HepG2 (cell line): Measurements from ENCODE around the gene GPR89B. TPM values are rescaled to one million over a fixed set of nuclear protein-coding genes. Genes with fewer than 3 reads are reported as not detected.
"Not testable (repeated sequence)": the region's sequence is repeated elsewhere in the genome, so short reads cannot be mapped to it uniquely, and the experiment has no call there.

Experiments used
- ATAC-seq: fragments of 200-7000 bp; cut with Tn5 transposase; 3 replicates; pipeline ENCODE4 v1.9.1; 2020; ENCODE audit warnings: mild to moderate bottlenecking, moderate library complexity
- BruUV-seq: library from RNA; stranded (reverse); fragments of 400-500 nt; replicated peaks from 2 replicates; lab custom pipeline; 2021; lab: Mats Ljungman, UMichigan
- CTCF ChIA-PET: fragments of 300-600 bp; formaldehyde crosslinking; extraction: SDS; loops from one replicate; lab custom pipeline; 2021; ENCODE audit warnings: low total read pairs, inconsistent platforms, low intra/inter-chr PET ratio; lab: Yijun Ruan, JAX
- POLR2A ChIA-PET: fragments of 350-600 bp; sonication (Branson Sonifier 250); formaldehyde crosslinking; loops from one replicate; lab custom pipeline; 2020; ENCODE audit warnings: antibody characterized with exemption, inconsistent platforms; lab: Yijun Ruan, JAX
- DNase-seq: peaks from one replicate; pipeline ENCODE4 v3.0.0-alpha.2; 2015; ENCODE audit warnings: low spot score
- FAIRE-seq: peaks from 3 replicates; lab custom pipeline; 2011; peaks lifted over from hg19 to GRCh38; lab: Jason Lieb, UNC
- H2AFZ ChIP-seq: one replicate; pipeline ENCODE4 v1.6.1; 2011; ENCODE audit warnings: low read length, inconsistent platforms
- H3K27ac ChIP-seq: fragments of 300-600 bp; 3 replicates; pipeline ENCODE4 v1.8.0; 2011; ENCODE audit warnings: mixed run types, mild to moderate bottlenecking, mixed read lengths, low read length, inconsistent platforms; ENCODE audit not compliant: insufficient read depth; ENCODE audit errors: extremely low read length
- H3K27me3 ChIP-seq, 2 experiments: fragments of 200-600 bp in 1 of 2; 2 replicates in 1 of 2; 3 replicates in 1 of 2; pipeline versions ENCODE4 v1.6.0 to v1.8.0; 2011; ENCODE audit warnings: low read length in 2 of 2, mild to moderate bottlenecking in 2 of 2, moderate library complexity in 2 of 2, inconsistent platforms in 1 of 2; ENCODE audit not compliant: insufficient read depth in 2 of 2, control insufficient read depth in 1 of 2
- H3K36me3 ChIP-seq, 2 experiments: fragments of 200-600 bp in 1 of 2; replicated peaks in 1 of 2; 2 replicates in 1 of 2; 3 replicates in 1 of 2; pipeline versions ENCODE4 v1.5.1 to v1.8.0; 2011; ENCODE audit warnings: low read length in 2 of 2, inconsistent platforms in 1 of 2; ENCODE audit not compliant: insufficient read depth in 2 of 2, control insufficient read depth in 1 of 2
- H3K4me1 ChIP-seq: 2 replicates; pipeline ENCODE4 v1.5.1; 2012; ENCODE audit warnings: low read length, inconsistent platforms; ENCODE audit not compliant: insufficient read depth
- H3K4me2 ChIP-seq: 2 replicates; pipeline ENCODE4 v1.6.0; 2011; ENCODE audit warnings: low read depth, low read length, inconsistent platforms
- H3K4me3 ChIP-seq, 3 experiments: fragments of 200-600 bp in 1 of 3; sonication (generic), shearing (Covaris generic) in 1 of 3; replicated peaks in 1 of 3; 2 replicates each; pipeline ENCODE4 v1.5.1; 2011 to 2016; ENCODE audit warnings: low read length in 3 of 3, inconsistent platforms in 2 of 3, low read depth in 2 of 3, mild to moderate bottlenecking in 2 of 3, control low read depth in 1 of 3, mixed read lengths in 1 of 3; ENCODE audit not compliant: insufficient read depth in 1 of 3
- H3K79me2 ChIP-seq: one replicate; pipeline ENCODE4 v1.6.1; 2011; ENCODE audit warnings: low read length, inconsistent platforms; ENCODE audit not compliant: insufficient read depth
- H3K9ac ChIP-seq: 2 replicates; pipeline ENCODE4 v1.6.0; 2011; ENCODE audit warnings: mild to moderate bottlenecking, low read depth, low read length, inconsistent platforms; ENCODE audit not compliant: insufficient read depth
- H3K9me3 ChIP-seq: 2 replicates; pipeline ENCODE4 v1.5.1; 2012; ENCODE audit warnings: mild to moderate bottlenecking, low read length
- H4K20me1 ChIP-seq: 2 replicates; pipeline ENCODE4 v1.6.0; 2011; ENCODE audit warnings: inconsistent platforms, mild to moderate bottlenecking, low read length, moderate library complexity; ENCODE audit not compliant: insufficient read depth
- WGBS: methylation state at CpG from one replicate; pipeline ENCODE4 v1.1.6; 2017; ENCODE audit warnings: low lambda C conversion rate; 5-methylcytosine and 5-hydroxymethylcytosine counted together
- in situ Hi-C: cut with HindIII; loops from 2 replicates; pipeline ENCODE4 v1.10.0; 2017; ENCODE audit warnings: low pct_unique_long_range_greater_than_20kb; ENCODE audit not compliant: extremely low pct_ligation_motif_present
- intact Hi-C: fragments of 100-400 bp; cut with micrococcal nuclease; formaldehyde crosslinking; loops from one replicate; pipeline ENCODE4 v1.10.0; 2022; ENCODE audit not compliant: unreplicated experiment
- polyA plus RNA-seq, 8 experiments: library from polyadenylated mRNA; depleted of rRNA in 3 of 8; stranded (reverse) in 7 of 8; unstranded in 1 of 8; fragments of >200 nt; fragmentation: Illumina TruSeq in 4 of 8; extraction: Trizol in 4 of 8; gene quantifications; 2 replicates each; pipeline versions ENCODE4 v1.2.1 to v1.2.3, GENCODE V29; 2011 to 2016; ENCODE audit warnings: low read depth in 4 of 8, missing spikeins in 1 of 8, mixed read lengths in 1 of 8; ENCODE audit not compliant: insufficient read depth in 1 of 8
- total RNA-seq, 5 experiments: library from RNA; depleted of rRNA; stranded (reverse); fragments of >200 nt; fragmentation: Illumina TruSeq; extraction: Trizol; gene quantifications; 2 replicates each; pipeline ENCODE4 v1.2.3, GENCODE V29; 2016; ENCODE audit warnings: low read depth in 1 of 5

The GPR89B gene
- total and polyA plus RNA-seq, 2 of the 13 experiments (the other 11 are each of a cell fraction or from before 2014, with no cell fraction given): 12.2 to 20.1 TPM

DNA sequence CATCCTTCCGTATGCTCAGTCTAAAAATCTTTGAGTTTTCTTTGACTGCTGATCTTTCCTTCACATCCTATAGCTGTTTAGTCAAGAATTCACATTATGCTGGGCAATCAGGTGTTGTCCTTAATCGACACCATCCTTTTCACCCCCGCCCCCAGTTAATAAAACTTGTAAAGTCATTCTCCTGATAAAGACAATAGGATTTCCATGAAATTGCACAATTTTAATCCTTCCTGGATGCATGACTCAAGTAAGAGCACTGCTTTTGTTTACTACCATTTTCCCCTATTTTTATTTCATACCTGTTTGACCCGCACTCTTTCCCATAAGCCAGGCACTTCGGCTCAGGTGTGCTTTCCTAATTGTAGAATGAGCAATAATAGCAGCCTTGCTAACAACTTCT, 96.7 kb downstream of the GPR89B start:
- H2AFZ ChIP-seq, H3K27me3 ChIP-seq, BruUV-seq, DNase-seq, H3K4me1 ChIP-seq, H3K36me3 ChIP-seq, H4K20me1 ChIP-seq, H3K4me2 ChIP-seq, H3K9me3 ChIP-seq, H3K27ac ChIP-seq, intact Hi-C loops, POLR2A ChIA-PET, H3K9ac ChIP-seq, in situ Hi-C loops, ATAC-seq, H3K4me3 ChIP-seq, H3K79me2 ChIP-seq, FAIRE-seq, CTCF ChIA-PET: not testable (repeated sequence)
- WGBS: 97% methylated on average over 5 of the region's 5 CpGs

DNA sequence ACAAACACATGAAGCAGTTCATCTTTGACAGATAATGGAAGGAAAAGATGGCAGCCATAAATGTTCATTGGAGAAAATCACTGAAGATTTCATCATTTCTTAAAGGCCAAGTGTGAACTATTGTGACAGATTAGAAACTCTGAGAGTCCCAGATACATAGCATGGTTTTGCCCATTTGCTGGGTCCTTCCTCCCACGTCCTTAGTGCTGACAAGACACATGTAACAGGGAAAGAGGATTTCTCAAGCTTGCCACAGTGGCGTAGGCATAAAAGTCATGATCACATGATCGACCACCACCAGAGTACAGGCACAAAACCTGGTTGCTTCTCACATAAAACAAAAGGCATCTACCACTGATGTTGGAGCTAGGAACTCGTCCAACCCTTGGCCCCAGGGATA, 98.8 kb downstream of the GPR89B start:
- 80% methylated on average over 3 of the region's 4 CpGs for WGBS
- H3K79me2 ChIP-seq, FAIRE-seq: not testable (repeated sequence)

DNA sequence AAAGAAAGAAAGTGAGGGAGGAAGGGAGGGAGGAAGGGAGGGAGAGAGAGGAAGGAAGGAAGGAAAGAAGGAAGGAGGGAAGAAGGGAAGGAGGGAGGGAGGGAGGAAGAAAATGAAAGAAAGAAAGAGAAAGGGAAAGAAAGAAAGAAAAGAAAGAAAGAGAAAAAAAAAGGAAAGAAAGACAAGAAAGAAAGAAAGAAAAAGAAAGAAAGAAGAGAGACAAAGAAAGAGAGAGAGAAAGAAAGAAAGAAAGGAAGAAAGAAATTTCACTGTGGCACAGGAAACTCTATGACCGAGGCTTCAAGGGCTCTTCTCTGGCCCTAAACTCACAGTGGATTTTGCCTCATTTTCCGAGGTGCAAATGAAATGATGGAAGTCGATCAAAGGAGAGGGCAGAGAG, 104.0 kb downstream of the GPR89B start:
- intact Hi-C loops: not testable (repeated sequence)

More for the DNA sequence above, 98.8 kb downstream of the GPR89B start:
- intact Hi-C loops, H3K9me3 ChIP-seq, H3K4me1 ChIP-seq, H3K9ac ChIP-seq, H3K4me3 ChIP-seq, BruUV-seq, H2AFZ ChIP-seq, H4K20me1 ChIP-seq, H3K27ac ChIP-seq, in situ Hi-C loops, H3K36me3 ChIP-seq, CTCF ChIA-PET, DNase-seq, ATAC-seq, POLR2A ChIA-PET, H3K27me3 ChIP-seq, H3K4me2 ChIP-seq: not testable (repeated sequence)

DNA sequence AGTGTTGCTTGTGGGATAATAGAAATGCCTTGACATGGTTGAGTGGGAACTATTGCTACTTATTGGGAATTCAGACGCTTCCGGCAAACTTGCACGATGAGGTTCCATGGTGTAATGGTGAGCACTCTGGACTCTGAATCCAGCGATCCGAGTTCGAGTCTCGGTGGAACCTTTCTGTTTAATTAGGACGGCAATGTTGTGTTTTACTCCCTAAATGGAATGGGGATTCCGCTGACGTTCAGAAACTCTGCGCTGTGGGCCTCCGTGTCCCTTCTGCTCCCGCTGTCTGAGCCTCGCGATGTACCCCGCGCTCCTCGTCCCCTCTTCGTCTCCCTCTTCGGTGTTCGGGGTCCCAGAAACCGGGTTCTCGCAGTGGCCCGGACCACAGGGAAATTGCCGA, 104.5 kb downstream of the GPR89B start:
- no CpG with 5 or more reads among the region's 25 CpGs for WGBS
- POLR2A ChIA-PET, FAIRE-seq: not testable (repeated sequence)

More for the DNA sequence above, 104.0 kb downstream of the GPR89B start:
- H3K9me3 ChIP-seq, DNase-seq, H2AFZ ChIP-seq, H3K4me3 ChIP-seq, H3K27me3 ChIP-seq, POLR2A ChIA-PET, H3K36me3 ChIP-seq, H3K4me2 ChIP-seq, in situ Hi-C loops, CTCF ChIA-PET, H3K9ac ChIP-seq, BruUV-seq, H4K20me1 ChIP-seq, FAIRE-seq, H3K27ac ChIP-seq, H3K4me1 ChIP-seq, ATAC-seq, H3K79me2 ChIP-seq: not testable (repeated sequence)
- 89% methylated on average over 2 of the region's 3 CpGs for WGBS

More for the DNA sequence above, 104.5 kb downstream of the GPR89B start:
- in situ Hi-C loops, H3K9ac ChIP-seq, H3K4me1 ChIP-seq, intact Hi-C loops, DNase-seq, H3K27ac ChIP-seq, H4K20me1 ChIP-seq, H3K36me3 ChIP-seq, H3K79me2 ChIP-seq, H2AFZ ChIP-seq, H3K27me3 ChIP-seq, CTCF ChIA-PET, BruUV-seq, H3K4me2 ChIP-seq, H3K9me3 ChIP-seq, H3K4me3 ChIP-seq: not testable (repeated sequence)
- peak; percentile 82 for ATAC-seq
